HepG2 (cell line): ENCODE data around the gene ERCC2. TPM values are rescaled to one million over a fixed set of nuclear protein-coding genes. Genes with fewer than 3 reads are reported as not detected.
A peak's percentile ranks its signal among the peaks of the same experiment; 100 is the strongest.

Source experiments
- CAMTA2 ChIP-seq: sonication (generic); formaldehyde crosslinking; IDR thresholded peaks from 2 replicates; pipeline ENCODE4 v1.4.0; 2020; ENCODE audit warnings: mild to moderate bottlenecking, missing genetic modification reagents, borderline replicate concordance
- CENPX ChIP-seq: sonication (generic); formaldehyde crosslinking; IDR thresholded peaks from 2 replicates; pipeline ENCODE4 v1.9.0; 2021; ENCODE audit warnings: mild to moderate bottlenecking, missing genetic modification reagents, moderate library complexity
- ERF ChIP-seq: IDR thresholded peaks from 2 replicates; pipeline ENCODE4 v1.6.1; 2018; ENCODE audit warnings: missing biosample characterization, missing genetic modification reagents
- MXI1 ChIP-seq: IDR thresholded peaks from 3 replicates; pipeline ENCODE4 v1.6.1; 2012; ENCODE audit warnings: low read depth, low read length, inconsistent platforms, borderline replicate concordance
- MYC ChIP-seq: sonication (generic); formaldehyde crosslinking; IDR thresholded peaks from 2 replicates; pipeline ENCODE4 v1.9.0; 2021; ENCODE audit warnings: missing genetic modification reagents, borderline replicate concordance
- NFIB ChIP-seq: sonication (generic); formaldehyde crosslinking; IDR thresholded peaks from 2 replicates; pipeline ENCODE4 v1.9.0; 2021; ENCODE audit warnings: missing genetic modification reagents, mild to moderate bottlenecking, borderline replicate concordance
- ZNF138 ChIP-seq: sonication (generic); formaldehyde crosslinking; IDR thresholded peaks from 2 replicates; pipeline ENCODE4 v1.5.0; 2020; ENCODE audit warnings: mild to moderate bottlenecking, low read depth, missing genetic modification reagents
- ZNF160 ChIP-seq: sonication (generic); formaldehyde crosslinking; IDR thresholded peaks from 2 replicates; pipeline ENCODE4 v1.8.0; 2022; ENCODE audit warnings: mild to moderate bottlenecking, inconsistent platforms, missing genetic modification reagents
- ZNF569 ChIP-seq: sonication (generic); formaldehyde crosslinking; IDR thresholded peaks from 2 replicates; pipeline ENCODE4 v1.5.0; 2020; ENCODE audit warnings: mild to moderate bottlenecking, missing genetic modification reagents, moderate library complexity, borderline replicate concordance
- ZNF629 ChIP-seq: sonication (generic); formaldehyde crosslinking; conservative IDR thresholded peaks from 2 replicates; pipeline ENCODE4 v1.5.0; 2020; ENCODE audit warnings: missing genetic modification reagents
- ZNF792 ChIP-seq: IDR thresholded peaks from 2 replicates; pipeline ENCODE4 v1.6.1; 2016
- polyA plus RNA-seq, 8 experiments: library from polyadenylated mRNA; depleted of rRNA in 3 of 8; stranded (reverse) in 7 of 8; unstranded in 1 of 8; fragments of >200 nt; fragmentation: Illumina TruSeq in 4 of 8; extraction: Trizol in 4 of 8; gene quantifications; 2 replicates each; pipeline versions ENCODE4 v1.2.1 to v1.2.3, GENCODE V29; 2011 to 2016; ENCODE audit warnings: low read depth in 4 of 8, missing spikeins in 1 of 8, mixed read lengths in 1 of 8; ENCODE audit not compliant: insufficient read depth in 1 of 8
- total RNA-seq, 5 experiments: library from RNA; depleted of rRNA; stranded (reverse); fragments of >200 nt; fragmentation: Illumina TruSeq; extraction: Trizol; gene quantifications; 2 replicates each; pipeline ENCODE4 v1.2.3, GENCODE V29; 2016; ENCODE audit warnings: low read depth in 1 of 5
- TF ChIP-seq, protein P1 (sequence below), 2 experiments: IDR thresholded peaks; 2 replicates each; pipeline ENCODE4 v1.6.1; 2011 to 2012; ENCODE audit warnings: low read length in 2 of 2, borderline replicate concordance in 1 of 2, low read depth in 1 of 2, mild to moderate bottlenecking in 1 of 2, moderate library complexity in 1 of 2
- TF ChIP-seq, protein P2 (sequence below): sonication (generic); formaldehyde crosslinking; IDR thresholded peaks from 2 replicates; pipeline ENCODE4 v1.4.0; 2020; ENCODE audit warnings: missing genetic modification reagents

The ERCC2 gene
- total and polyA plus RNA-seq, 2 of the 13 experiments (the other 11 are each of a cell fraction or from before 2014, with no cell fraction given) = 25.4 to 49.2 TPM

DNA sequence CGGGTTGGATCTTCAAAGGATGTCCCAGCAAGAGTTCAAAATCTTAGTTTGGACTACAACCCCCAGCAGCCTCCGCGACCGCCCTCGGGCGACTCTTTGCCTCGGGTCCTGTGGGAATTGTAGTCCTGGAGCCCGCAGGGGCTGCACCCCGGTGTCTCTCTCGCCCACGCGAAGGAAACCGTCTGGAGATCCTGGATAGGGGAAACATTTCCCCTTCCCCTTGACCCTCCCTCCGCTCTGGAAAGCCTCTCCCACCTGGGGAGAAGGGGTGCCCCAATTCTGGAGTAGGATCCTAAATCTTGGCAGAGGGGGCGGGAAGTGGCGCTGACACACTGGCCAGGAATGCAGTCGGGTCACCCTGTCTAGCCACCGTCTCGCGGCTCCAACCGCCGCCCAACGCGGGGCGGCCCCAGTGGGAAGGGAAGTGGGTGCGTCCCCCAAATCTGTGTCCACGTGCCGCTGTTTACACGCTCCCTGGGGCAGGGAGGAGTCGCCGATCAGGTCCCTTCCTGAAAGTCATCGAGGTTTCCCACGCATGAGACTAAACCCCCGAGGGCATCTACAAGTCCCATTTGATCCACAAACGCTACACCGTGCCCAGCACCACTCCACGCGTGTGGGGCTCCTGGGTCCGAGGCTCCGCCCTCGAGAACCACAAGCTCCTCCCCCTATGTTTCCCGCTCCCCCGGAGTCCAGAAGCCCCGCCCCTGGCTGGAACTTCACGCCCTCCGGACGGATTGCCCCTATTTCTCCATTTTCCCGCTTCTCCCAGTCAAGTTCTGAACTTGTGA is 35.3 kb upstream of the ERCC2 start (continued):
- TF ChIP-seq, protein P1, sequence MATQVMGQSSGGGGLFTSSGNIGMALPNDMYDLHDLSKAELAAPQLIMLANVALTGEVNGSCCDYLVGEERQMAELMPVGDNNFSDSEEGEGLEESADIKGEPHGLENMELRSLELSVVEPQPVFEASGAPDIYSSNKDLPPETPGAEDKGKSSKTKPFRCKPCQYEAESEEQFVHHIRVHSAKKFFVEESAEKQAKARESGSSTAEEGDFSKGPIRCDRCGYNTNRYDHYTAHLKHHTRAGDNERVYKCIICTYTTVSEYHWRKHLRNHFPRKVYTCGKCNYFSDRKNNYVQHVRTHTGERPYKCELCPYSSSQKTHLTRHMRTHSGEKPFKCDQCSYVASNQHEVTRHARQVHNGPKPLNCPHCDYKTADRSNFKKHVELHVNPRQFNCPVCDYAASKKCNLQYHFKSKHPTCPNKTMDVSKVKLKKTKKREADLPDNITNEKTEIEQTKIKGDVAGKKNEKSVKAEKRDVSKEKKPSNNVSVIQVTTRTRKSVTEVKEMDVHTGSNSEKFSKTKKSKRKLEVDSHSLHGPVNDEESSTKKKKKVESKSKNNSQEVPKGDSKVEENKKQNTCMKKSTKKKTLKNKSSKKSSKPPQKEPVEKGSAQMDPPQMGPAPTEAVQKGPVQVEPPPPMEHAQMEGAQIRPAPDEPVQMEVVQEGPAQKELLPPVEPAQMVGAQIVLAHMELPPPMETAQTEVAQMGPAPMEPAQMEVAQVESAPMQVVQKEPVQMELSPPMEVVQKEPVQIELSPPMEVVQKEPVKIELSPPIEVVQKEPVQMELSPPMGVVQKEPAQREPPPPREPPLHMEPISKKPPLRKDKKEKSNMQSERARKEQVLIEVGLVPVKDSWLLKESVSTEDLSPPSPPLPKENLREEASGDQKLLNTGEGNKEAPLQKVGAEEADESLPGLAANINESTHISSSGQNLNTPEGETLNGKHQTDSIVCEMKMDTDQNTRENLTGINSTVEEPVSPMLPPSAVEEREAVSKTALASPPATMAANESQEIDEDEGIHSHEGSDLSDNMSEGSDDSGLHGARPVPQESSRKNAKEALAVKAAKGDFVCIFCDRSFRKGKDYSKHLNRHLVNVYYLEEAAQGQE (IDR thresholded peaks at IDR 0.05; ENCODE audit: borderline replicate concordance in 1 of 2, low read depth in 1 of 2, low read length in 2 of 2) = no peak
- TF ChIP-seq ZNF569 (CRISPR knock-in tag) (no peak), CENPX (no peak), CAMTA2 (CRISPR knock-in tag) (no peak), MYC (peak; percentile 51), ERF (peak; percentile 39; the same call in 1 of the 2 replicates), ZNF629 (peak; percentile 36; the same call in 1 of the 2 replicates), MXI1 (no peak), ZNF792 (0 out of 2 replicates have a peak, but pooled peaks have one; percentile 15), ZNF138 (CRISPR knock-in tag) (0 out of 2 replicates have a peak, but pooled peaks have one; percentile 25), ZNF160 (CRISPR knock-in tag) (0 out of 2 replicates have a peak, but pooled peaks have one; percentile 28), NFIB (CRISPR knock-in tag) (no peak)
- TF ChIP-seq, protein P2, sequence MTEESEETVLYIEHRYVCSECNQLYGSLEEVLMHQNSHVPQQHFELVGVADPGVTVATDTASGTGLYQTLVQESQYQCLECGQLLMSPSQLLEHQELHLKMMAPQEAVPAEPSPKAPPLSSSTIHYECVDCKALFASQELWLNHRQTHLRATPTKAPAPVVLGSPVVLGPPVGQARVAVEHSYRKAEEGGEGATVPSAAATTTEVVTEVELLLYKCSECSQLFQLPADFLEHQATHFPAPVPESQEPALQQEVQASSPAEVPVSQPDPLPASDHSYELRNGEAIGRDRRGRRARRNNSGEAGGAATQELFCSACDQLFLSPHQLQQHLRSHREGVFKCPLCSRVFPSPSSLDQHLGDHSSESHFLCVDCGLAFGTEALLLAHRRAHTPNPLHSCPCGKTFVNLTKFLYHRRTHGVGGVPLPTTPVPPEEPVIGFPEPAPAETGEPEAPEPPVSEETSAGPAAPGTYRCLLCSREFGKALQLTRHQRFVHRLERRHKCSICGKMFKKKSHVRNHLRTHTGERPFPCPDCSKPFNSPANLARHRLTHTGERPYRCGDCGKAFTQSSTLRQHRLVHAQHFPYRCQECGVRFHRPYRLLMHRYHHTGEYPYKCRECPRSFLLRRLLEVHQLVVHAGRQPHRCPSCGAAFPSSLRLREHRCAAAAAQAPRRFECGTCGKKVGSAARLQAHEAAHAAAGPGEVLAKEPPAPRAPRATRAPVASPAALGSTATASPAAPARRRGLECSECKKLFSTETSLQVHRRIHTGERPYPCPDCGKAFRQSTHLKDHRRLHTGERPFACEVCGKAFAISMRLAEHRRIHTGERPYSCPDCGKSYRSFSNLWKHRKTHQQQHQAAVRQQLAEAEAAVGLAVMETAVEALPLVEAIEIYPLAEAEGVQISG = peak; percentile 83
